Endothelial cell of umbilical vein (primary cell): ENCODE results near the gene SSTR5. TPM values are rescaled to one million over a fixed set of nuclear protein-coding genes. Genes with fewer than 3 reads are reported as not detected.

ENCODE experiments used
- BruUV-seq: library from RNA; stranded (reverse); fragments of 400-500 nt; replicated peaks from 2 replicates; lab custom pipeline; 2021; lab: Mats Ljungman, UMichigan
- CTCF ChIA-PET: fragments of 300-600, 350-600 bp; sonication (Branson Sonifier 250); formaldehyde crosslinking; loops from one replicate; lab custom pipeline; 2021; ENCODE audit warnings: antibody characterized with exemption, inconsistent platforms; lab: Charles Lee
- POLR2A ChIA-PET: fragments of 300-600, 350-600 bp; sonication (Branson Sonifier 250); formaldehyde crosslinking; loops from one replicate; lab custom pipeline; 2021; ENCODE audit warnings: antibody characterized with exemption, inconsistent platforms; lab: Charles Lee
- DNase-seq: peaks from one replicate; pipeline ENCODE4 v3.0.0-alpha.2; 2011; ENCODE audit warnings: low read depth, low spot score
- FAIRE-seq: peaks from 2 replicates; lab custom pipeline; 2011; peaks lifted over from hg19 to GRCh38; lab: Jason Lieb, UNC
- H2AFZ ChIP-seq: 2 replicates; pipeline ENCODE4 v1.6.0; 2012; ENCODE audit warnings: low read depth, low read length, control low read depth, inconsistent platforms
- H3K27ac ChIP-seq: 2 replicates; pipeline ENCODE4 v1.5.1; 2011; ENCODE audit warnings: low read depth, mild to moderate bottlenecking, control low read depth, low read length, moderate library complexity; ENCODE audit not compliant: insufficient read depth
- H3K27me3 ChIP-seq, 2 experiments: 2 replicates each; pipeline versions ENCODE4 v1.6.0 to v1.6.1; 2011; ENCODE audit warnings: low read length in 2 of 2, mixed read lengths in 1 of 2; ENCODE audit not compliant: control insufficient read depth in 2 of 2, insufficient read depth in 2 of 2
- H3K36me3 ChIP-seq, 2 experiments: 2 replicates in 1 of 2; 3 replicates in 1 of 2; pipeline ENCODE4 v1.5.1; 2011; ENCODE audit warnings: low read length in 2 of 2, mild to moderate bottlenecking in 1 of 2, moderate library complexity in 1 of 2; ENCODE audit not compliant: control insufficient read depth in 2 of 2, insufficient read depth in 2 of 2; ENCODE audit errors: extremely low read depth in 1 of 2
- H3K4me1 ChIP-seq: 3 replicates; pipeline ENCODE4 v1.5.1; 2011; ENCODE audit warnings: mild to moderate bottlenecking, low read length; ENCODE audit not compliant: control insufficient read depth, insufficient read depth; ENCODE audit errors: extremely low read depth
- H3K4me2 ChIP-seq: 2 replicates; pipeline ENCODE4 v1.6.1; 2011; ENCODE audit warnings: low read length, control low read depth, mixed read lengths; ENCODE audit not compliant: insufficient read depth
- H3K4me3 ChIP-seq, 3 experiments: fragments of 200-600 bp in 1 of 3; sonication (generic), shearing (Covaris generic) in 1 of 3; replicated peaks in 1 of 3; 2 replicates each; pipeline ENCODE4 v1.5.1; 2011 to 2016; ENCODE audit warnings: control low read depth in 3 of 3, low read length in 3 of 3, mild to moderate bottlenecking in 2 of 3, inconsistent platforms in 1 of 3, low read depth in 1 of 3, moderate library complexity in 1 of 3; ENCODE audit not compliant: insufficient read depth in 1 of 3
- H3K79me2 ChIP-seq: 2 replicates; pipeline ENCODE4 v1.6.0; 2012; ENCODE audit warnings: low read length, inconsistent platforms; ENCODE audit not compliant: control insufficient read depth, insufficient read depth
- H3K9ac ChIP-seq: replicated peaks from 2 replicates; pipeline ENCODE3; 2011; ENCODE audit warnings: low read length, control low read depth; ENCODE audit not compliant: insufficient read depth; ENCODE audit errors: extremely low read depth
- H3K9me1 ChIP-seq: replicated peaks from 3 replicates; pipeline ENCODE4 v1.6.0; 2011; ENCODE audit warnings: mild to moderate bottlenecking, low read length; ENCODE audit not compliant: control insufficient read depth, insufficient read depth; ENCODE audit errors: extremely low read depth
- H3K9me3 ChIP-seq: replicated peaks from 2 replicates; pipeline ENCODE4 v1.5.1; 2012; ENCODE audit warnings: low read length, inconsistent platforms; ENCODE audit not compliant: control insufficient read depth, insufficient read depth
- H4K20me1 ChIP-seq: replicated peaks from 2 replicates; pipeline ENCODE3; 2011; ENCODE audit warnings: mild to moderate bottlenecking, low read length; ENCODE audit not compliant: control insufficient read depth, insufficient read depth; ENCODE audit errors: extremely low read depth
- JUN ChIP-seq: IDR thresholded peaks from 2 replicates; pipeline ENCODE4 v1.6.1; 2011; ENCODE audit warnings: borderline replicate concordance, low read depth; ENCODE audit not compliant: insufficient read length, insufficient read depth
- dilution Hi-C: fragments of 300-500 bp; cut with MboI; formaldehyde crosslinking; loops from one replicate; pipeline ENCODE4 v1.15.0; 2019; ENCODE audit warnings: low sequenced_read_pairs; ENCODE audit not compliant: extremely low pct_ligation_motif_present
- intact Hi-C: fragments of 100-400 bp; cut with micrococcal nuclease; formaldehyde crosslinking; loops from one replicate; pipeline ENCODE4 v1.10.0; 2022
- polyA plus RNA-seq, 4 experiments: library from polyadenylated mRNA; depleted of rRNA in 3 of 4; stranded (reverse) in 3 of 4; unstranded in 1 of 4; fragments of >200 nt; gene quantifications; 2 replicates each; pipeline versions ENCODE4 v1.2.1 to v1.2.3, GENCODE V29; 2011 to 2012; ENCODE audit warnings: missing spikeins in 1 of 4
- total RNA-seq: library from RNA; stranded (reverse); gene quantifications from 2 replicates; pipeline ENCODE4 v1.2.3, GENCODE V29; 2021
- TF ChIP-seq, protein P1 (sequence below), 2 donors: IDR thresholded peaks; 1 replicate in 1 of 2; 2 replicates in 1 of 2; pipeline ENCODE4 v1.5.1; 2011; ENCODE audit warnings: low read length in 2 of 2, mild to moderate bottlenecking in 2 of 2, moderate library complexity in 2 of 2, control low read depth in 1 of 2, inconsistent platforms in 1 of 2, low read depth in 1 of 2; ENCODE audit not compliant: insufficient read depth in 1 of 2; ENCODE audit errors: extremely low read depth in 1 of 2

Gene SSTR5
- total and polyA plus RNA-seq, 2 donors (not counting 3 experiments of a cell fraction or from before 2014, with no cell fraction given), result 0.24 to 0.52 TPM

DNA sequence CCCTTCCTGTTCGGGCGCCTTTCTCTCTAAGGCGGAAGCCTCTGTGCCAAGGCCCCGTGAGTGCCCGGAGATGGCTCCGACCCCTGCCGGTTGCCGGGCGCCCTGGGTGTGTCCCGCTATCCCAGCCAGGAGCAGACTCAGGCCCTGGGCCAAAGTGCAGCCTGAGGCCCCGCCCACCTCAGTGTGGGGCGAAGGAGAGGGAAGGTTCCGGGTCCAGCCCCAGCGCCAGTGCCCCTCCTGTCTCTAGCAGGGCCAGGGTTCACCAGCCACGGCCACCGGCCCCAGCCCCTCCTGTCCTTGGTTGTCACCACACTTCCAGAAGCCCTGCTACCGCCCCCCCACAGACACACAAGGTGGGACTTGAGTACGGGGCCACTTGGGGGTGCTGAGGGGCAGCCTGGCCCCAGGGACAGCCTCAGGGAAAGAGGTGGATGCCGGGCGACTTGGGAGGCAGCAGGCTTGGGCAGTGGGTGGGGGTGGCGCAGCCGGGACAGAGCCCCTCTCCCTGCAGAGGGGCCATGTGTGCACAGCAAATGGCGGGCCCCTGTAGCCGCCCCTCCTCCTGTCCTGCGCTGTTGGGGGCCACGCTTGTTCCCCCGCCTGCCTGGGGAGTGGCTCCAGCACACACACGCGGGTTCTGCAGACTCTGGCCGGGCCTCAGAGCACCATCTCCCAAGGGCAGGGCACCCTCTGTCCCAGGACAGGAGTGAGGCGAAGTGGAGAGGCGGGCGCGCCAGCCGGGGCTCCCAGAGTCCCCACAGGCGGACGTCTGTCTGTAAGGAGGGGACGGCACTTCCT is 17.5 kb downstream of the SSTR5 start:
- Histone ChIP-seq H3K27ac (no peak overlapping the region), H3K27me3 (no peaks in the 10 kb centered on the region), H3K79me2 (no peaks in the 10 kb centered on the region), H2AFZ (peak overlapping the region; percentile 14), H3K9me1 (no peaks in the 10 kb centered on the region), H4K20me1 (no peaks in the 10 kb centered on the region), H3K9me3 (no peaks in the 10 kb centered on the region), H3K4me1 (peaks cover 14% of the 10 kb centered on the region), H3K4me3 (no peak overlapping the region), H3K4me2 (no peak overlapping the region), H3K36me3 (no peaks in the 10 kb centered on the region), H3K9ac (no peak overlapping the region)
- TF ChIP-seq, protein P1, sequence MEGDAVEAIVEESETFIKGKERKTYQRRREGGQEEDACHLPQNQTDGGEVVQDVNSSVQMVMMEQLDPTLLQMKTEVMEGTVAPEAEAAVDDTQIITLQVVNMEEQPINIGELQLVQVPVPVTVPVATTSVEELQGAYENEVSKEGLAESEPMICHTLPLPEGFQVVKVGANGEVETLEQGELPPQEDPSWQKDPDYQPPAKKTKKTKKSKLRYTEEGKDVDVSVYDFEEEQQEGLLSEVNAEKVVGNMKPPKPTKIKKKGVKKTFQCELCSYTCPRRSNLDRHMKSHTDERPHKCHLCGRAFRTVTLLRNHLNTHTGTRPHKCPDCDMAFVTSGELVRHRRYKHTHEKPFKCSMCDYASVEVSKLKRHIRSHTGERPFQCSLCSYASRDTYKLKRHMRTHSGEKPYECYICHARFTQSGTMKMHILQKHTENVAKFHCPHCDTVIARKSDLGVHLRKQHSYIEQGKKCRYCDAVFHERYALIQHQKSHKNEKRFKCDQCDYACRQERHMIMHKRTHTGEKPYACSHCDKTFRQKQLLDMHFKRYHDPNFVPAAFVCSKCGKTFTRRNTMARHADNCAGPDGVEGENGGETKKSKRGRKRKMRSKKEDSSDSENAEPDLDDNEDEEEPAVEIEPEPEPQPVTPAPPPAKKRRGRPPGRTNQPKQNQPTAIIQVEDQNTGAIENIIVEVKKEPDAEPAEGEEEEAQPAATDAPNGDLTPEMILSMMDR (IDR thresholded peaks at IDR 0.05; ENCODE audit: extremely low read depth in 1 of 2, insufficient read depth in 1 of 2, low read depth in 1 of 2, low read length in 2 of 2), result peak; percentile 4 to 34
- TF ChIP-seq JUN, result no peak
- POLR2A ChIA-PET, result no interaction called here
- dilution Hi-C loops, result no loop called here
- DNase-seq (no peak), FAIRE-seq (no peak)
- intact Hi-C loops, result no loop called here
- BruUV-seq, result no TSS peak
- CTCF ChIA-PET, result interaction anchor here (1.8 kb wide), 1 partner anchor 33 kb away, joined by 7 read pairs; no protein-coding TSS in a partner anchor
